ENCODE results near the gene DCUN1D1. TPM values are rescaled to one million over a fixed set of nuclear protein-coding genes. Genes with fewer than 3 reads are reported as not detected.

The DCUN1D1 gene
- total RNA-seq (10 to 100 TPM; 10.4 to 56.4 (median 21.3) TPM), polyA plus RNA-seq (10 to 100 TPM in 2 of 3 donors, 1 to 10 TPM in 1; 7.0 to 12.8 (median 10.6) TPM)
- long read RNA-seq, donor 1, full-length matches to known transcripts: 1 of 15 reads
- long read RNA-seq, donor 1, partial matches to known transcripts: 14 of 15 reads
- long read RNA-seq, donor 1, other reads (novel, unspliced or antisense): 0 of 15 reads
- long read RNA-seq, donor 2, full-length matches to known transcripts: 4 of 4 reads
- long read RNA-seq, donor 2, partial matches to known transcripts: 0 of 4 reads
- long read RNA-seq, donor 2, other reads (novel, unspliced or antisense): 0 of 4 reads
- long read RNA-seq, donor 3, full-length matches to known transcripts: 4 of 4 reads
- long read RNA-seq, donor 3, partial matches to known transcripts: 0 of 4 reads
- long read RNA-seq, donor 3, other reads (novel, unspliced or antisense): 0 of 4 reads
- long read RNA-seq, donor 4: 0 reads
- long read RNA-seq, donor 5, full-length matches to known transcripts: 3 of 3 reads
- long read RNA-seq, donor 5, partial matches to known transcripts: 0 of 3 reads
- long read RNA-seq, donor 5, other reads (novel, unspliced or antisense): 0 of 3 reads
- long read RNA-seq, donor 6: 0 reads
- long read RNA-seq, donor 7, full-length matches to known transcripts: 9 of 9 reads
- long read RNA-seq, donor 7, partial matches to known transcripts: 0 of 9 reads
- long read RNA-seq, donor 7, other reads (novel, unspliced or antisense): 0 of 9 reads
- long read RNA-seq, donor 8, full-length matches to known transcripts: 4 of 4 reads
- long read RNA-seq, donor 8, partial matches to known transcripts: 0 of 4 reads
- long read RNA-seq, donor 8, other reads (novel, unspliced or antisense): 0 of 4 reads
- long read RNA-seq, donor 9, full-length matches to known transcripts: 1 of 1 reads
- long read RNA-seq, donor 9, partial matches to known transcripts: 0 of 1 reads
- long read RNA-seq, donor 9, other reads (novel, unspliced or antisense): 0 of 1 reads
- long read RNA-seq, donor 10, full-length matches to known transcripts: 3 of 3 reads
- long read RNA-seq, donor 10, partial matches to known transcripts: 0 of 3 reads
- long read RNA-seq, donor 10, other reads (novel, unspliced or antisense): 0 of 3 reads

DNA sequence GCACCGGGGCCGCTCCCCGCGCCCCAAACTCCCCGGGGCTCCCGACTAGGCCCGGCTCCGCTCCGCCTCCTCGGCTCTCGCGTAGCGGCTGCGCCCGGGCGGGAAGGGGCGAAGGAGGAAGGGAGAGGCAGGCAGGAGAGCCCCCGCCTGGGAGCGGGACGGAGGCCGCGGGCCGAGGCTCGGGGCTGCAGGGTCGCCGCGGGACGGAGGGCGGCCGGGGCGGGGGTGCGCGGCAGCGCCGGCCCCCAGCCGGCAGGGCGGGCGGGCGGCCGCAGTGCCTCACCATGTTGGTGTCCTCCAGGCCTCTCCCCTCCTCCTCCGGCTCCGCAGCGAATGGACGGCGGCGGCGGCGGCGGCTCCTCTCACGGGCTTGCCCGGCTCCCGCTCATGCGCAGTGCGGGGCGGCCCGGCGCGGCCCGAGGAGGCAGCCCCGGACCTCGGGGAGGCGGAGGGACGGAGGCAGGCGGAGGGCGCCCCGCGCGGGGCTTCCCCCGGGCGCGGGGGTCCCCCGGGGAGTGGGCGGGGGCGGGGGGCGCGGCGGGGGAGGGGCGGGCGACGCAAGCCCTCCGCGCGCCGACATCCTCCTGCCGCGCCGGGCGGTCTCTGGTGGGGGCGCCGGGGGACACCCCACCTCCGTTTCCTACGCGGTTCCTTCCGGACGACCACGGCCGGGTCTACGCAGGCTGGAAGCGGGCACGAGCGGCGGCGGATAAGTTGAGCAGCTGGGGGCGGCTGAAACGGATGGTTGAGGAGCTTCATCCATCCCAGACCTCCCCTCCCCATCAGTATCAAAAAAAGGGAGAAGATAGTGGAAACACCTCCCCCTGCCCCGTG, at the start of gene DCUN1D1:
Gene DCUN1D1 (minus strand): TSS at position 335 of the 834 bp plus-strand sequence. CDS start 49 bp downstream, at position 286.
- WGBS, 5 donors: 0 to 1% (median 0%) methylated on average over 22 to 90 of the region's 106 CpGs
- peak in 2 of 3 donors; percentile 74 to 85 for TF ChIP-seq POLR2AphosphoS5 (IDR thresholded peaks at IDR 0.05)
- TF ChIP-seq EP300 (IDR thresholded peaks at IDR 0.05): no peak
- Histone ChIP-seq H3K9me3 (no peaks in the 10 kb centered on the region), H3K27ac (peak within 1 kb of the TSS; percentile 86 to 95 (median 91)), H3K4me1 (peaks cover 14 to 44% (median 29%) of the 10 kb centered on the region in 4 donors), H3K36me3 (no peaks in the 10 kb centered on the region), H3K4me3 (peak within 1 kb of the TSS; percentile 83 to 99 (median 96)), H3K27me3 (no peaks in the 10 kb centered on the region)
- DNase-seq: peak; percentile 93 to 97
- intact Hi-C loops (cut with DNase I; ENCODE audit: low total_unique reads): no loop called here

DNA sequence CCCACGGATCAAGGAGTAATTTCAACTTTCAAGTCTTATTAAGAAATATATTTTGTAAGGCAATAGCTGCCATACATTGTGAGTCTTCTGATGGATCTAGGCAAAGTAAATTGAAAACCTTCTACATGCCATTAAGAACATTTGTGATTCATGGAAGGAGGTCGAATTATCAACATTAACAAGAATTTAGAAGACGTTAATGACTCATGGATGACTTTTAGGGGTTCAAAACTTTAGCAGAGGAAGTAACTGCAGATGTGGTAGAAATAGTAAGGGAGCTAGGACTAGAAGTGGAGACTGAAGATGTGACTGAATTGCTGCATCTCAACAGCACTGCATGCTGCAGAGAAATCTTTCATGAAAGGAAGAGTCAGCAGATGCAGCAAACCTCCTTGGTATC, 48.1 kb upstream of the DCUN1D1 start:
- H3K9me3 ChIP-seq: peaks cover 0 to 4% (median 0%) of the 10 kb centered on the region in 4 donors
- peaks cover 0 to under 1% (median 0%) of the 10 kb centered on the region in 4 donors for H3K4me1 ChIP-seq
- WGBS, 5 donors: 95 to 98% (median 96%) methylated on average over 3 of the region's 3 CpGs
- intact Hi-C loops (cut with DNase I; ENCODE audit: low total_unique reads): no loop called here
- no peak for DNase-seq
- no peak overlapping the region for H3K27ac ChIP-seq
- no peak for TF ChIP-seq EP300 (IDR thresholded peaks at IDR 0.05)
- no peak for TF ChIP-seq POLR2A (IDR thresholded peaks at IDR 0.05)
- H3K27me3 ChIP-seq: no peaks in the 10 kb centered on the region
- peaks cover 32 to 99% (median 88%) of the 10 kb centered on the region in 4 donors for H3K36me3 ChIP-seq
- H3K4me3 ChIP-seq: no peak overlapping the region

DNA sequence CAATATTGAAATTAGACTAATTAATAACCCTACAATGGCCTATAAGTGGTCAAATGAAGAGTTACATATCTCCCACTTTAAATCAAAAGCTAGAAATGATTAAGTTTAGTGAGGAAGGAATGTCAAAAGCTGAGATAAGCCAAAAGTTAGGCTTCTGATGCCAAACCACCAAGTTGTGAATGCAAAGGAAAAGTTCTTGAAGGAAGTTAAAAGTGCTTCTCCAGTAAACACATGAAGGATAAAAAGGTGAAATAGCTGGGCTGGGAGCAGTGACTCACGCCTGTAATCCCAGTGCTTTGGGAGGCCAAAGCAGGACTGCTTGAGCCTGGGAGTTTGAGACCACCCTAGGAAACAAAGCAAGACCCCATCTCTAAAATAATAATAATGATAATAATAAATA, 46.9 kb upstream of the DCUN1D1 start:
- Histone ChIP-seq H3K4me1 (peaks cover 0 to 3% (median 0%) of the 10 kb centered on the region in 4 donors), H3K9me3 (peaks cover 0 to 4% (median 0%) of the 10 kb centered on the region in 4 donors), H3K27me3 (no peaks in the 10 kb centered on the region), H3K27ac (no peak overlapping the region), H3K36me3 (peaks cover 24 to 90% (median 81%) of the 10 kb centered on the region in 4 donors), H3K4me3 (no peak overlapping the region)
- DNase-seq: no peak
- intact Hi-C loops (cut with DNase I; ENCODE audit: low total_unique reads): no loop called here
- TF ChIP-seq POLR2A (IDR thresholded peaks at IDR 0.05) (no peak), POLR2AphosphoS5 (IDR thresholded peaks at IDR 0.05) (no peak), EP300 (IDR thresholded peaks at IDR 0.05) (no peak)
- TF ChIP-seq, protein P1, sequence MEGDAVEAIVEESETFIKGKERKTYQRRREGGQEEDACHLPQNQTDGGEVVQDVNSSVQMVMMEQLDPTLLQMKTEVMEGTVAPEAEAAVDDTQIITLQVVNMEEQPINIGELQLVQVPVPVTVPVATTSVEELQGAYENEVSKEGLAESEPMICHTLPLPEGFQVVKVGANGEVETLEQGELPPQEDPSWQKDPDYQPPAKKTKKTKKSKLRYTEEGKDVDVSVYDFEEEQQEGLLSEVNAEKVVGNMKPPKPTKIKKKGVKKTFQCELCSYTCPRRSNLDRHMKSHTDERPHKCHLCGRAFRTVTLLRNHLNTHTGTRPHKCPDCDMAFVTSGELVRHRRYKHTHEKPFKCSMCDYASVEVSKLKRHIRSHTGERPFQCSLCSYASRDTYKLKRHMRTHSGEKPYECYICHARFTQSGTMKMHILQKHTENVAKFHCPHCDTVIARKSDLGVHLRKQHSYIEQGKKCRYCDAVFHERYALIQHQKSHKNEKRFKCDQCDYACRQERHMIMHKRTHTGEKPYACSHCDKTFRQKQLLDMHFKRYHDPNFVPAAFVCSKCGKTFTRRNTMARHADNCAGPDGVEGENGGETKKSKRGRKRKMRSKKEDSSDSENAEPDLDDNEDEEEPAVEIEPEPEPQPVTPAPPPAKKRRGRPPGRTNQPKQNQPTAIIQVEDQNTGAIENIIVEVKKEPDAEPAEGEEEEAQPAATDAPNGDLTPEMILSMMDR (IDR thresholded peaks at IDR 0.05): no peak
- 82 to 93% (median 88%) methylated on average over 1 of the region's 1 CpG for WGBS, 5 donors

DNA sequence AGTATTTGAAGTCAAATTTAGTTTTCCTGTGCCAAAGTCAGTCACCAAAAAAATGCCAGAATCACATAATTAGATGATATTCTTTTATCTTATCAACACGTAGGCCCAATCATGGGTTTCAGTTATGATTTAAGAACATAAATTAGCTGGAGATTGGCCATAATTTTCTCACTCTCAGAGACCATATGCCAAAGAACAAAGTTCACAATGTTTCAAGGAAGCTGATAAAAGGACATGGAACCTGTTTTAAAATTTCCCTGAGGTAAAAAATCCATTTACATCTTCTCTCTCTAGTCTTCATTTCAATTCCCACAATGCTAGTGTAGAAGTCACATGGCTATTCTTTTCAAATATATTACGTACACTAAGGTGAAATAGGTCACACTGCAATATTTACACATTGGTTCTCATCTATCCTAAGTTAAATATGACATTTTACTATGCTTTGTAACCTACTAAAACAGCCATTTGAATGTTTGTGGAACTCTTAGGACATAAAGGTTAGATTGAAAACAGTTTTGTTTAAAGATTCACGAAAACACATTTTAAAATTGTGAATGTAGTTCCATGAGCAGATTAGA, 42.7 kb upstream of the DCUN1D1 start:
- Histone ChIP-seq H3K36me3 (peaks cover 35 to 87% (median 81%) of the 10 kb centered on the region in 4 donors), H3K9me3 (peaks cover 0 to under 1% (median 0%) of the 10 kb centered on the region in 4 donors), H3K27me3 (no peaks in the 10 kb centered on the region), H3K4me3 (no peak overlapping the region), H3K27ac (no peak overlapping the region), H3K4me1 (peaks cover 0 to 3% (median 0%) of the 10 kb centered on the region in 4 donors)
- 32 to 55% (median 50%) methylated on average over 3 of the region's 3 CpGs for WGBS, 5 donors
- TF ChIP-seq POLR2A (IDR thresholded peaks at IDR 0.05) (no peak), POLR2AphosphoS5 (IDR thresholded peaks at IDR 0.05) (no peak), EP300 (IDR thresholded peaks at IDR 0.05) (no peak)
- no peak for DNase-seq
- intact Hi-C loops (cut with DNase I; ENCODE audit: low total_unique reads): no loop called here
